ELF-1 (cell line): ENCODE results near the gene ALDH1B1.

Source experiments
- DNase-seq: peaks from one replicate; pipeline ENCODE4 v3.0.0-alpha.2; 2016; ENCODE audit warnings: low read depth, low spot score

ALDH1B1 gene

DNA sequence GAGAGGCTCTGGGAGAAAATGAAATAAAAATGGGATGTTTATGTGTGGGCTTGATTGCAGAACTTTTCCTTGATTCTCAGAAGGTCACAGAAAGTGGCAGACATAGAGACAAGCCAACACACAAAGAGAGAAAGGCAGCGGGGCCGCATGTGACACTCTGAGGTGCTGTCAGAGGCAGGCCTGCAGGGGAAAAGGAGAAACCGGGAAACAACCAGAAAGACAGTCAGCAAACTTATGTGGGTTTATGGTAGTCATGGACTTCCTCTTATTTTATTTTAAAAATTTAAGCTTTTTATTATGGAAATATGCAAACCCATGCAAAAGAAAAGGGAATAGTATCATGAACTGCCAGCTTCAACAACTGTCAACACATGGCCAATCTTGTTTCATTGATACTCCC, 48.0 kb downstream of the ALDH1B1 start:
- DNase-seq: no peak

DNA sequence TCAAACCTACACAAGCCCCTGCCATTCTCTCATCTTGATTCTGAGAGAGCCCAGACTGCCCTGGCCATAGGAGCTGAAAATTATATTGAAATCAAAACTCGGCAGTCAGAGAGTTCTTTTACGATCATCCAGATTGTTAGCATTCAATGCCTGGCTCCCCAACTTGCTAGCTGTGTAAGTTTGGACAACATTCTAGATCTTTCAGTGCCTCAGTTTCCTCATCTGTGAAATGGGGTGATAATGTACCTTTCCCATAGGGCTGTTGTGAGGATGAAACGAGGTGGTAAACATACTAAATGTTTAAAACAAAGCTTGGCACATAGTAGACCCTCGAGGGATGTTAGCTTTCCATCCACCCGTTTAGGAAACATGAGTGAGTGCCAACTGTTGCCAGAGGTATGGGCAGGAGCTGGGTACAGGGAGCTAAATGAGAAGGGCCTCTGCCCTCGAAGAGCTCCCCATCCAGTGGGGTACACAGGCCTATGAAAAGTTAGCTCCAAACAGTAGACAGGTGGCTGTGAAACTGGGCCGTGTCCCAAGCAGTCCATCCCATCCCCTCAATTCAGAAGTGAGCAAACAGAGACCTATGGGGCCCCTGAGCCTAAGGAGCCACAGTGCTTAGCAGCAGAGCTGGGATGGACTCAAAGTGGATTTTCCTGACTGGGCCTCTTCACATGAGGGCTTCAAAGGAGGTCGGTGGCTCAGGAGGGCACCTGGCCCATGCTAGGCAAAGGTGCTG, 49.0 kb downstream of the ALDH1B1 start:
- DNase-seq: no peak

DNA sequence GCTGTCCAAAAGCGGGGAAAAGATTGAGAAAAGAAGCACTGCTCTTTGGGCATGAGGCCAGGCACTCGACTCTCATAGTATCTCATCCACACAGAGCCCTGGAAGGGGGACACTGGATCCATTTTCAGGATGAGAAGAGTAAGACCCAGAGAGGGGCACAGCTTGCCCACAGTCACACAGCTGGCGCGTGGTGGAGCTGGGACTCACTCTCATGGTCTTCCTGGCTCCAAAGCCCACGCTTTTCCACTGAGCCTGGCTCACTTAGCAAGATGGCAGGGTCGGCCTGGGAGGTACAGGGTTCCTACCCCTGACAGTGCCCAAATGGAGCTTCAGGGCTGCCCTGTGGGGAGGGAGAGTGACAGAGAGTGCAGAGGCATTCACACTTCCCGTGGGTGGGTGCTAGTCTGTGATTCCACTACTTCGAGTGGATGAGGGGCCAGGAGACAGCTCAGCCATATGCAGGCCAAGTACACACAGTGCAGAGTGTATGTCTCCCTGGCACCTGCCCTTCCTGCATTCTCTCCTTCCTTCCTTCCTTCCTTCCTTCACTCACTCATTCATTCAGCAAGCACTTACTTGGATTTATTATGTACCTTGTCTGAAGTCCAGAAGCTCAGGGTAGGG, 50.1 kb downstream of the ALDH1B1 start:
- DNase-seq: no peak

DNA sequence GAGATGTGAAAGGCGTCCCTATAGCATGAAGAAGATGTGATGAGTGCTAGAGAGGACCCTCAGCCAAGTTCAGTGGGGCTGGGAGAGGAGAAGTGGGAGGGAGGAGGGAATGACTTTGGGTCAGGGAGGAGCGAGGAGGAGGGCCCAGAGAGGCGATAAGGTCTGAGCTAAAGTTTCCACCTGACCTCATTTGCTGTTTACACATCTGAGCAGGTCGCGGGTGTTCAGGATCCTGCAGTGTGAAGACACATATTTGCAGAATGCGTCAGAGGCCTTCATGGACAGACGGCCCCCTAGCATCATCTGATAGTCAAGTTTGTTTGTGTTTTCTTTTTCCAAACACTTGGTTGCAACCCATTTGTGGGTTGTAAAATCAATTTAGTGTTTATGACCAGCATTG, 50.7 kb downstream of the ALDH1B1 start:
- DNase-seq: no peak

DNA sequence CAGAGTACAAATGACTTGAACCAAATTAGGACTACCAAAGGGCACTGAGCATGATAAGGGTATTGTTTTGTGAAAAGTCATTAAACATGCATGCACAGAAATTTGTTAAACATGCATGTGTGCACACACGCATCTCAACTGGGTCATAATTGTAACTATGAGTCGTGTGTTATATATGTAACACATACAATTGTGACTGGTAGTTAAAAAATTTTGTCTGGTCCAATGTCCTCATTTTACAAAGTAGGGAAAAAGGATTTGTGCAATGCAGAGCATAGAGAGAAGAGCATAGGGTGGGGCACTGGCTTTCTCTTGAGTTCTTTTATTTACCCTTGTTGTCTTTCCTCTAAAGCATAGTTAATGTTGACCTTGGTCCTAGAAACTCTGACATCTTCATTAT, 51.1 kb downstream of the ALDH1B1 start:
- DNase-seq: no peak

DNA sequence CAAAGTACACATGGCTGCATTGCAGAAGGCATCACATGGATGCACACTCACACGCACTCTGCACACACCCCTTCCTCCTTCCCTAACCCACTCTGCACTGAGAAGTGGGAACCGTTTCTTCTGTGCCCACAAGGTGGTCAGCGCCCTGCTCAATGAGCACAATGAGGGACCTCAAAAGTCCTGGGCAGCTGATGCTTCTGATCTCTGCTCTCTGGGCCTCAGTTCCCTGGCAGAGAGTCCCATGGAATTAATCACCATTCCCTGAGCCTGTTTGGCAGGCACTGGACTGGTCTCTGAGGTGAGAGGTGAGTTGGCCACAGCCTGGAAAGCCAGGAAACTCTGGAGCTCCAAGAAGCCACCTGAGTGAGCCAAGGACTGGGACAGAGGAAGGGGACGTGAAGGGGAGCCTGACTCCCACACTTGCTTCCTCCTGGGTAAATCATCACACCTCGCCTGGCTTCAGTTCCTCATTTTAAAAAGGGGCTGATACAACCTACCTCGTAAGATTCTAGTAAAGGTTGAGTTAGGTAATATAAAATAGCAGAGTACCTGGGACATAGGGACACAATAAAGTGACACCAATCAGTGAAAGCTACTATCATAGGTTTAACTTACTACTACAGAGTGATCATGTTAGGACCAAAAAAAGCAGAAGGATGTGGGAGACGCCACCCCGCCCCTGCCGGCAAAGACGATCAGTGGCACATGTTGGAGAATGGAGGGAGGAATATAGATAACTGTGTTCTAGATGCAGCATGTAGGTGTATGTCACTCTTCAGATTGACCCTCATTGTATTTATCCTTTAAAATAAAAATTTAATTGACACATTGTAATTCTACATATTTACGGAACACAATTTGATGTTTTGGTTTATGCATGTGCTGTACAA, 52.9 kb downstream of the ALDH1B1 start:
- DNase-seq: no peak

DNA sequence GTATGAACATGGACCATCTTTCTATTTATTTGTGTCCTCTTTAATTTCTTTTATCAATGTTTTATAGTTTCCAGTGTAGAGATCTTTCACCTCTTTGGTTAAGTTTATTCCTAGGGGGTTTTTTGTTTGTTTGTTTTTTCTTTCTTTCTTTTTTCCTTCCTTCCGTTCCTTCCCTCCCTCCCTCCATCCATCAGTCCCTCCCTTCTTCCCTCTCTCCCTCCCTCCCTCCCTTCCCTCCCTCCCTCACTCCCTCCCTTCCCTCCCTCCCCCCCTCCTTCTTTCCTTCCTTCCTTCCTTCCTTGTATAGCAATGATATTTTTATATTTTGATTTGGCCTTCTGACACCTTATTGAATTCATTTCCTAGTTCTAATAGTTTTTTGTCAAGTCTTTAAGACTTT, 55.2 kb downstream of the ALDH1B1 start:
- no peak for DNase-seq
